ENCODE measurements around the gene CLIC6. TPM values are rescaled to one million over a fixed set of nuclear protein-coding genes. Genes with fewer than 3 reads are reported as not detected.

The CLIC6 gene
- total and polyA plus RNA-seq, 9 of the 15 experiments (the other 6 are each of a cell fraction or from before 2014, with no cell fraction given), result not detected

- TF ChIP-seq, protein P1, sequence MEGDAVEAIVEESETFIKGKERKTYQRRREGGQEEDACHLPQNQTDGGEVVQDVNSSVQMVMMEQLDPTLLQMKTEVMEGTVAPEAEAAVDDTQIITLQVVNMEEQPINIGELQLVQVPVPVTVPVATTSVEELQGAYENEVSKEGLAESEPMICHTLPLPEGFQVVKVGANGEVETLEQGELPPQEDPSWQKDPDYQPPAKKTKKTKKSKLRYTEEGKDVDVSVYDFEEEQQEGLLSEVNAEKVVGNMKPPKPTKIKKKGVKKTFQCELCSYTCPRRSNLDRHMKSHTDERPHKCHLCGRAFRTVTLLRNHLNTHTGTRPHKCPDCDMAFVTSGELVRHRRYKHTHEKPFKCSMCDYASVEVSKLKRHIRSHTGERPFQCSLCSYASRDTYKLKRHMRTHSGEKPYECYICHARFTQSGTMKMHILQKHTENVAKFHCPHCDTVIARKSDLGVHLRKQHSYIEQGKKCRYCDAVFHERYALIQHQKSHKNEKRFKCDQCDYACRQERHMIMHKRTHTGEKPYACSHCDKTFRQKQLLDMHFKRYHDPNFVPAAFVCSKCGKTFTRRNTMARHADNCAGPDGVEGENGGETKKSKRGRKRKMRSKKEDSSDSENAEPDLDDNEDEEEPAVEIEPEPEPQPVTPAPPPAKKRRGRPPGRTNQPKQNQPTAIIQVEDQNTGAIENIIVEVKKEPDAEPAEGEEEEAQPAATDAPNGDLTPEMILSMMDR (IDR thresholded peaks at IDR 0.05 in 2 of 3, conservative IDR thresholded peaks at IDR 0.05 in 1 of 3; ENCODE audit: insufficient read depth in 2 of 3, low read depth in 1 of 3, low read length in 3 of 3), result peak; percentile 68 to 95 (median 69)
- TF ChIP-seq CTBP1 (IDR thresholded peaks at IDR 0.05; ENCODE audit: borderline replicate concordance), result peak; percentile 61; the same call in 1 of the 2 replicates
- 0 out of 2 replicates have a peak, but pooled peaks have one; percentile 19 for TF ChIP-seq RREB1 (CRISPR knock-in tag; IDR thresholded peaks at IDR 0.05)
- TF ChIP-seq SMC3 (conservative IDR thresholded peaks at IDR 0.05; ENCODE audit: insufficient read depth, low read depth, low read length), result peak; percentile 52; the same call in 1 of the 2 replicates
- TF ChIP-seq ZNF696 (CRISPR knock-in tag; conservative IDR thresholded peaks at IDR 0.05), result no peak
- TF ChIP-seq RAD21 (CRISPR knock-in tag; conservative IDR thresholded peaks at IDR 0.05 in 1 of 2, IDR thresholded peaks at IDR 0.05 in 1 of 2), result peak; percentile 19 to 59; a peak in 2 of 4 replicates
These were observed 54.0 kb downstream of the CLIC6 start (continued) for GRCh38 chr21:34722684-34723300.
